GM13976 (cell line): ENCODE data around the gene OCEL1.
A peak's percentile ranks its signal among the peaks of the same experiment; 100 is the strongest.

ENCODE experiments used
- DNase-seq: peaks from one replicate; pipeline ENCODE4 v3.0.0; 2012; ENCODE audit warnings: low spot score
- CTCF ChIP-seq: IDR thresholded peaks from 2 replicates; pipeline ENCODE4 v1.5.1; 2012; ENCODE audit warnings: borderline replicate concordance, mild to moderate bottlenecking; ENCODE audit not compliant: insufficient read depth; ENCODE audit errors: extremely low read depth, missing control alignments, control extremely low read depth
- in situ Hi-C: fragments of 300-500 bp; cut with MboI; formaldehyde crosslinking; loops from one replicate; pipeline ENCODE4 v1.12.0; 2022; ENCODE audit warnings: low sequenced_read_pairs, mixed read lengths, inconsistent platforms; ENCODE audit not compliant: unreplicated experiment

Gene OCEL1

GRCh38 chr19:17215127-17215971 is 10.7 kb upstream of the OCEL1 start, which contains the start of gene USE1:
TSS of gene USE1 (plus strand) at chr19:17215357. CDS start at chr19:17215406, 49 bp downstream.
- TF ChIP-seq CTCF = no peak
- peak; percentile 93 for DNase-seq
- in situ Hi-C loops = no loop called here

- in situ Hi-C loops = no loop called here
- TF ChIP-seq CTCF = no peak
- no peak for DNase-seq
Observed at GRCh38 chr19:17216058-17216670, 9.9 kb upstream of the OCEL1 start.

GRCh38 chr19:17219286-17219685 is 6.7 kb upstream of the OCEL1 start:
- in situ Hi-C loops = no loop called here
- TF ChIP-seq CTCF = no peak
- DNase-seq = no peak

GRCh38 chr19:17220207-17220758 is 5.7 kb upstream of the OCEL1 start:
- in situ Hi-C loops = no loop called here
- no peak for TF ChIP-seq CTCF
- DNase-seq = no peak

GRCh38 chr19:17225053-17225452 is 973 bp upstream of the OCEL1 start:
- DNase-seq = no peak
- in situ Hi-C loops = loop anchor here (25.0 kb wide), 1 partner anchor 163 kb away; no protein-coding TSS in a partner anchor
- no peak for TF ChIP-seq CTCF

GRCh38 chr19:17227798-17228367 is 1.9 kb downstream of the OCEL1 start:
- in situ Hi-C loops = loop anchor here (25.0 kb wide), 1 partner anchor 166 kb away; no protein-coding TSS in a partner anchor
- no peak for TF ChIP-seq CTCF
- no peak for DNase-seq
